Kidney epithelial cell (primary cell): Measurements from ENCODE around the gene VPS72. TPM values are rescaled to one million over a fixed set of nuclear protein-coding genes. Genes with fewer than 3 reads are reported as not detected.
"Not testable (repeated sequence)": the region's sequence is repeated elsewhere in the genome, so short reads cannot be mapped to it uniquely, and the experiment has no call there.

ENCODE experiments used
- DNase-seq: peaks from one replicate; pipeline ENCODE4 v3.0.0-alpha.2; 2010; ENCODE audit warnings: low read depth
- H3K27me3 ChIP-seq: 2 replicates; pipeline ENCODE4 v1.6.0; 2011; ENCODE audit warnings: low read length; ENCODE audit not compliant: control insufficient read depth, insufficient read depth
- H3K36me3 ChIP-seq: 2 replicates; pipeline ENCODE4 v1.5.1; 2011; ENCODE audit warnings: low read length; ENCODE audit not compliant: control insufficient read depth, insufficient read depth
- H3K4me3 ChIP-seq: 2 replicates; pipeline ENCODE4 v1.5.1; 2011; ENCODE audit warnings: low read depth, mild to moderate bottlenecking, control low read depth, low read length
- total RNA-seq: library from RNA; depleted of rRNA; stranded (reverse); fragments of >200 nt; gene quantifications from 2 replicates; pipeline ENCODE4 v1.2.3, GENCODE V29; 2015
- TF ChIP-seq, protein P1 (sequence below): IDR thresholded peaks from 2 replicates; pipeline ENCODE4 v1.5.1; 2011; ENCODE audit warnings: mild to moderate bottlenecking, moderate library complexity, low read length, control low read depth, inconsistent platforms; ENCODE audit not compliant: insufficient read depth, poor library complexity, severe bottlenecking

Gene VPS72
- total RNA-seq, 1 donor from 2014 or later = 83.4 TPM

DNA sequence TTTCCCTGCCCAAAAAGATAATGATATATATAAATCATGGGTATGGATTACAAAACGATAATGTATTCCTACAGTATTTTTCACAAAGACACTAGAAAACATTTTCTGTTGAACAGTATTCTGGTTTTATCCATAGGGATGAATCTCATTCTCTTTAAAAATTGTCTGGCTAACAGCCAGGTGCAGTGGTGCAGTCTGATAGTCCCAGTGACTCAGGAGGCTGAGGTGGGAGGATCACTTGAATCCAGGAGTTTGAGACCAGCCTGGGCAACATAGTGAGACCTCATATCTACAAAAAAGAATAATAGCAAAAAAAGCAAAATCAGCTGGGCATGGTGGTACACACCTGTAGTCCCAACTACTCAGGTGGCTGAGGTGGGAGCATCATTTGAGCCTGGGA, 31.6 kb upstream of the VPS72 start:
- Histone ChIP-seq H3K36me3 (no peaks in the 10 kb centered on the region), H3K4me3 (no peak overlapping the region), H3K27me3 (no peaks in the 10 kb centered on the region)
- DNase-seq = no peak
- TF ChIP-seq, protein P1, sequence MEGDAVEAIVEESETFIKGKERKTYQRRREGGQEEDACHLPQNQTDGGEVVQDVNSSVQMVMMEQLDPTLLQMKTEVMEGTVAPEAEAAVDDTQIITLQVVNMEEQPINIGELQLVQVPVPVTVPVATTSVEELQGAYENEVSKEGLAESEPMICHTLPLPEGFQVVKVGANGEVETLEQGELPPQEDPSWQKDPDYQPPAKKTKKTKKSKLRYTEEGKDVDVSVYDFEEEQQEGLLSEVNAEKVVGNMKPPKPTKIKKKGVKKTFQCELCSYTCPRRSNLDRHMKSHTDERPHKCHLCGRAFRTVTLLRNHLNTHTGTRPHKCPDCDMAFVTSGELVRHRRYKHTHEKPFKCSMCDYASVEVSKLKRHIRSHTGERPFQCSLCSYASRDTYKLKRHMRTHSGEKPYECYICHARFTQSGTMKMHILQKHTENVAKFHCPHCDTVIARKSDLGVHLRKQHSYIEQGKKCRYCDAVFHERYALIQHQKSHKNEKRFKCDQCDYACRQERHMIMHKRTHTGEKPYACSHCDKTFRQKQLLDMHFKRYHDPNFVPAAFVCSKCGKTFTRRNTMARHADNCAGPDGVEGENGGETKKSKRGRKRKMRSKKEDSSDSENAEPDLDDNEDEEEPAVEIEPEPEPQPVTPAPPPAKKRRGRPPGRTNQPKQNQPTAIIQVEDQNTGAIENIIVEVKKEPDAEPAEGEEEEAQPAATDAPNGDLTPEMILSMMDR = no peak

DNA sequence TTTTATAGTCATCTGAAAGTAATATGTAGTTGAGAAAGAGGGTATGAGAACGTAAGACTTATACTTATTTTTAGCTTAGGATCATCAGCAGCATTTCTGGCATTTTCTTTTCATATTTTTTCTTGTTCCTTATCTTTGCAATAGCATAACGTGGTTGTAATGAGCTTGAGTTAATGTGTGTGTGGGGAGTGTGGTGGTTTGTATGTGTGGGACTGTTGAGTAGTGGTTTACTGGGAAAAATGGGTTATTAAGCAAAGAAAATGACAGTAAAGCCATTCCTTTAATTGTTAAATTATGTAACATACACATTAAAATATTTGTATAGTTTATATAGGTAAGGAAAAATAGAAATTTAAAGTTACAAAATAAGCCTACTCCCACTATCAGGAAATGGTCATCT, 23.6 kb upstream of the VPS72 start:
- no peak for DNase-seq
- TF ChIP-seq, protein P1 = no peak
- no peaks in the 10 kb centered on the region for H3K27me3 ChIP-seq
- H3K4me3 ChIP-seq = no peak overlapping the region
- H3K36me3 ChIP-seq = no peaks in the 10 kb centered on the region

DNA sequence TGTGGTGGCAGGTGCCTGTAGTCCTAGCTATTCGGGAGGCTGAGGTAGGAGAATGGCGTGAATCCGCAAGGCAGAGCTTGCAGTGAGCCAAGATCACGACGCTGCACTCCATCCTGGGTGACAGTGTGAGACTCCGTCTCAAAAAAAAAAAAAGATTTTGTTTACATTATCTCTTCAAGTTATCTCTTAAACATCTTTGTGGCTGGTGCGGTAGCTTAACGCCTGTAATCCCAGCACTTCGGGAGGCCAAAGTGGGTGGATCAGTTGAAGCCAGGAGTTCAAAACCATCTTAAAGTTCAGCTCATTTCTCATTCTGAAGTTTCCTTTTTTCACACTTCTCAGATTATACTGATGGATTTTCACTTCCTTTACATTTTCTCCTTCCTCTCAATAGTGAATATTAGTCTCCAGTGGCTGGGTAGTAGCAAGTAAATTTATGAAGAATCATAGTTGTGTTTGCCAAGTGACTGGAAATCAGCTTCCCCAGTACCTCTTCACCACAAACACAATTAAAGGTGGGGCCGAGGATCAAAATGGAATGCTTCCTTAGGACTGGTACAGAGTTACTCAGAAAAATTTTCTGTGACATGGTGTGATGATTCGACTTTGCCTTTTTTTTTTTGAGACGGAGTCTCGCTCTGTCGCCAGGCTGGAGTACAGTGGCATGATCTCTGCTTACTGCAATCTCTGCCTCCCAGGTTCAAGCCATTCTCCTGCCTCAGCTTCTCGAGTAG, 22.1 kb upstream of the VPS72 start:
- TF ChIP-seq, protein P1 = no peak
- H3K36me3 ChIP-seq = no peaks in the 10 kb centered on the region
- H3K27me3 ChIP-seq = no peaks in the 10 kb centered on the region
- H3K4me3 ChIP-seq = no peak overlapping the region
- DNase-seq = no peak

DNA sequence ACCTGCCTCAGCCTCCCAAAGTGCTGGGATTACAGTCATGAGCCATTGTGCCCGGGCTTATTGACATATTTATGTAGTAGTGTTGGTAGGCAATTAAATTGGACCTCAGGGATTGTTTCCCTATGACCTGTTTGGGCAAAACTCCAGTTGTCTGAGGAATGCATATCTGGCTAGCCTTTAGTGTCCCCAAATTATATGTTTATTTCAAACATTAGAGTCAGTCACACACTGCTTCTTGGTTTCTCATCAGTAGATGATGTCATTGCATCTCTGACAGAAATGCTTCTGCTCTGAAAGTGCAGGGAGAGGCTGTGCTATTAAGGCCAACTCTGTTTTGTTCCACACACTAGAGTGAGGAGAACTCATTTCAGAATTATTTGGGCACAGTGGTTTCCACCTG, 20.8 kb upstream of the VPS72 start:
- TF ChIP-seq, protein P1 = no peak
- H3K4me3 ChIP-seq = no peak overlapping the region
- DNase-seq = no peak
- no peaks in the 10 kb centered on the region for H3K36me3 ChIP-seq
- H3K27me3 ChIP-seq = no peaks in the 10 kb centered on the region

DNA sequence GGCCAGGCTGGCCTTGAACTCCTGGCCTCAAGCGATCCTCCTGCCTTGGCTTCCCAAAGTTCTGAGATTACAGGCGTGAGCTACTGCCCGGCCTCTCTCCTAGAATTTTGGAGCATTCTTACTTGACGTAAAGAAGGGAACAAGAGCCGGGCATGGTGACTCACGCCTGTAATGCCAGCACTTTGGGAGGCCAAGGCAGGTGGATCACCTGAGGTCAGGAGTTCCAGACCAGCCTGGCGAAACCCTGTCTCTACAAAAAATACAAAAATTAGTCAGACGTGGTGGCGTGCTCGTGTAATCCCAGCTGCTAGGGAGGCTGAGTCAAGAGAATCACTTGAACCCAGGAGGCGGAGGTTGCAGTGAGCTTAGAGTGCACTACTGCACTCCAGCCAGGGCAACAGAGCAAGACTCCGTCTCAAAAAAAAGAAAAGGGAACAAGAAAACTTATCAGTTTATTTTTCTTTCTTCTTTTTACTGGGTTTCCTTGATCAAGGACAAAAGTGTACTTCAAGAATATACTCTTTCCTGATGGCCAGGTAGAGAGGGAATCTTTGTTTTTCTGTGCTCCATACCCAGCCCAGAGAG, 15.5 kb upstream of the VPS72 start:
- DNase-seq, H3K36me3 ChIP-seq, H3K27me3 ChIP-seq, H3K4me3 ChIP-seq: not testable (repeated sequence)

DNA sequence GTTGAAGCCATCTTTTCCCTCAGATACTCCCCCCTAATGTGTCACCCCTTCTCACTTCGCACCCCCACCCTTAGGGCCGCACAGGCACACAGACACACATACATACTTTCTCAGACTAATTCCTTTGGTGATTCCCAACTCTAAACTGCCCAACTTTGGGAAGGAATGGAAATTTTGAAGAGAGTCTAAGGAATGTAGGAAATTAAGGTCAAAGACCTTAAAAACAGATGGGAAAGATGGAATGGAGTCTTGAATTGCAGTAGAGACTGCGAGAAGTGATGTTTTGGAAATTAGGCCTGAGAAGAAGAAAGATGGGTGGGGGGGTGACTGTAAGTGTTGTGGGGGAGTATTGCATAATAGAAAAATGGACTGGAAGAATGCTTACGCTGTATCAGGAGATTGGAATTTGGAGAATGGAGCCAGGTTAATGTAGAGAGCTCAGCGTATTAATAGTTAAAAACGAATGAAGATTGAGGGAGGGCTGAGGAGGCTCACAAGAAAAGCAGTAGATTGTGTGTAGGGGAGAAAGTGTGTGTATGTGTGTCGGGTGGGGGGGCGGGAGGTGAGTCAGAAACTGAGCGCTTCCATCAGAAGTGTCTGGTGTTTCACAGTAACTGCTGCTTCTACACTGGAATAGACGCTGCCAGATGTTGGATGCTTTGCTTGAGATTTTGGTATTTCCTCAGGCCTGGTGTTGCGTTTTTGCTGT, 10.0 kb upstream of the VPS72 start:
- TF ChIP-seq, protein P1 = no peak
- Histone ChIP-seq H3K4me3 (peak overlapping the region; percentile 77), H3K36me3 (no peaks in the 10 kb centered on the region), H3K27me3 (no peaks in the 10 kb centered on the region)
- peak; percentile 61 for DNase-seq
